ENCODE data around the gene CHERP. TPM values are rescaled to one million over a fixed set of nuclear protein-coding genes. Genes with fewer than 3 reads are reported as not detected.
"Not testable (repeated sequence)": the region's sequence is repeated elsewhere in the genome, so short reads cannot be mapped to it uniquely, and the experiment has no call there.

The CHERP gene
- total and polyA plus RNA-seq, 2 of the 13 experiments (the other 11 are each of a cell fraction or from before 2014, with no cell fraction given) = 4.3 to 5.4 TPM

- no peak for TF ChIP-seq EZH2 (conservative IDR thresholded peaks at IDR 0.05; ENCODE audit: low read depth, low read length)
These were observed 46.1 kb downstream of the CHERP start, which contains the start of the genes C19orf44 and CALR3 (continued) for GRCh38 chr19:16495982-16496612.

GRCh38 chr19:16486476-16486875, 55.8 kb downstream of the CHERP start:
- WGBS (ENCODE audit: low lambda C conversion rate) = 72% methylated on average over 4 of the region's 4 CpGs
- FAIRE-seq; H3K9me3 ChIP-seq (ENCODE audit: low read length); BruUV-seq (replicated peaks); in situ Hi-C loops (cut with HindIII; ENCODE audit: extremely low pct_ligation_motif_present, low pct_unique_long_range_greater_than_20kb); H3K4me3 ChIP-seq (replicated peaks in 1 of 3; ENCODE audit: insufficient read depth in 1 of 3, low read depth in 2 of 3, low read length in 3 of 3); CTCF ChIA-PET (ENCODE audit: low intra/inter-chr PET ratio, low total read pairs); H2AFZ ChIP-seq (ENCODE audit: low read length); H3K9ac ChIP-seq (ENCODE audit: insufficient read depth, low read depth, low read length); POLR2A ChIA-PET; H3K27me3 ChIP-seq (ENCODE audit: control insufficient read depth in 1 of 2, insufficient read depth in 2 of 2, low read length in 2 of 2); H3K79me2 ChIP-seq (ENCODE audit: insufficient read depth, low read length); H3K36me3 ChIP-seq (replicated peaks in 1 of 2; ENCODE audit: control insufficient read depth in 1 of 2, insufficient read depth in 2 of 2, low read length in 2 of 2); intact Hi-C loops (cut with micrococcal nuclease; ENCODE audit: unreplicated experiment); H4K20me1 ChIP-seq (ENCODE audit: insufficient read depth, low read length): not testable (repeated sequence)
- DNase-seq (ENCODE audit: low spot score) (peak; percentile 52), ATAC-seq (peak; percentile 52; the same call in 2 of the 3 replicates)
- Histone ChIP-seq H3K4me2 (ENCODE audit: low read depth, low read length) (peak overlapping the region; percentile 32; the same call in 1 of the 2 replicates), H3K4me1 (ENCODE audit: insufficient read depth, low read length) (peaks cover 64% of the 10 kb centered on the region), H3K27ac (ENCODE audit: extremely low read length, insufficient read depth, low read length) (peak overlapping the region; percentile 40)
- TF ChIP-seq ZMYM3 (CRISPR knock-in tag; IDR thresholded peaks at IDR 0.05) = 0 out of 2 replicates have a peak, but pooled peaks have one; percentile 25
- TF ChIP-seq ZNF770 (CRISPR knock-in tag; IDR thresholded peaks at IDR 0.05) = peak; percentile 50; the same call in 1 of the 2 replicates
- peak; percentile 51; the same call in 1 of the 2 replicates for TF ChIP-seq ZNF362 (CRISPR knock-in tag; IDR thresholded peaks at IDR 0.05; ENCODE audit: borderline replicate concordance)
- 0 out of 2 replicates have a peak, but pooled peaks have one; percentile 16 for TF ChIP-seq CEBPG (CRISPR knock-in tag; IDR thresholded peaks at IDR 0.05)

Data from HepG2 (cell line).